Epithelial cell of proximal tubule (primary cell): ENCODE data around the gene GIT1. TPM values are rescaled to one million over a fixed set of nuclear protein-coding genes. Genes with fewer than 3 reads are reported as not detected.

ENCODE experiments used
- DNase-seq: peaks from one replicate; pipeline ENCODE4 v3.0.0-alpha.2; 2011; ENCODE audit warnings: low read depth
- H3K4me3 ChIP-seq: 2 replicates; pipeline ENCODE4 v1.5.1; 2011; ENCODE audit warnings: low read depth, mild to moderate bottlenecking, low read length
- CTCF ChIP-seq: conservative IDR thresholded peaks from 2 replicates; pipeline ENCODE4 v1.5.1; 2012; ENCODE audit warnings: low read depth, mild to moderate bottlenecking, low read length
- total RNA-seq: library from RNA; depleted of rRNA; stranded (reverse); fragments of >200 nt; gene quantifications from 2 replicates; pipeline ENCODE4 v1.2.3, GENCODE V29; 2015

Gene GIT1
- total RNA-seq, 1 donor from 2014 or later = 74.3 TPM

GRCh38 chr17:29588017-29588561 is 1.4 kb downstream of the GIT1 start:
- TF ChIP-seq CTCF = no peak
- peak overlapping the region; percentile 66 for H3K4me3 ChIP-seq
- no peak for DNase-seq

GRCh38 chr17:29587591-29587990 is 1.9 kb downstream of the GIT1 start:
- peak overlapping the region; percentile 66 for H3K4me3 ChIP-seq
- no peak for DNase-seq
- TF ChIP-seq CTCF = no peak

- no peak for DNase-seq
- TF ChIP-seq CTCF = no peak
- no peak overlapping the region for H3K4me3 ChIP-seq
These were observed 2.6 kb downstream of the GIT1 start for GRCh38 chr17:29586676-29587469.

GRCh38 chr17:29585080-29585751 is 4.2 kb downstream of the GIT1 start:
- TF ChIP-seq CTCF = peak; percentile 36
- DNase-seq = no peak
- no peak overlapping the region for H3K4me3 ChIP-seq

- no peak overlapping the region for H3K4me3 ChIP-seq
- DNase-seq = no peak
- TF ChIP-seq CTCF = no peak
These were observed 4.9 kb downstream of the GIT1 start for GRCh38 chr17:29584452-29585079.

- no peak for TF ChIP-seq CTCF
- H3K4me3 ChIP-seq = no peak overlapping the region
- no peak for DNase-seq
These were observed 5.9 kb downstream of the GIT1 start for GRCh38 chr17:29583324-29584248.
